ENCODE results near the gene MAP4K4. TPM values are rescaled to one million over a fixed set of nuclear protein-coding genes. Genes with fewer than 3 reads are reported as not detected.

Gene MAP4K4
- total and polyA plus RNA-seq, 2 of the 13 experiments (the other 11 are each of a cell fraction or from before 2014, with no cell fraction given), result 105 to 264 TPM

DNA sequence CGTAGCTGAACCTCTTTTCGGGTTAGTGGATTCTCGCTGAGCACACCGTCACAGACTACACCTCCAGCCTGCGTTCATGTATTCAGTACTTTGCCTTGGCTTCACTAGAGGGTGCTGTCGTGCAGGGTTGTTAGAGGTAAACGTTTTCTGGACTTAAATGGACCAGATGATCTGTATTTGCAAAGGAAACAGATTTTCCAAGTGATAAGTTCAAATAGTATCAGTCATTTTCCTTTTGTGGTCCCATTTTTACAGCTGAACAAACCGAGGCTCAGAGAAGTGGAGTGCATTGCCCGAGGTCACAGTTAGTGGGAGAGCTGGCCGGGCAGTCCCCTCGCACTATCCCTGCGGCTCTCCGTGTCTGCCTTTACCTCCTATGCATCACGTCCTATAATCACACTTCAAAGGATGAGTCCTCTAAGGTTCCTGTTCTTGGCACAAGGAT lies 125.9 kb downstream of the MAP4K4 start (continued):
- no peak for TF ChIP-seq MZF1 (CRISPR knock-in tag; IDR thresholded peaks at IDR 0.05; ENCODE audit: borderline replicate concordance)
- no peak for TF ChIP-seq ZNF720 (CRISPR knock-in tag; IDR thresholded peaks at IDR 0.05)
- TF ChIP-seq, protein P1, sequence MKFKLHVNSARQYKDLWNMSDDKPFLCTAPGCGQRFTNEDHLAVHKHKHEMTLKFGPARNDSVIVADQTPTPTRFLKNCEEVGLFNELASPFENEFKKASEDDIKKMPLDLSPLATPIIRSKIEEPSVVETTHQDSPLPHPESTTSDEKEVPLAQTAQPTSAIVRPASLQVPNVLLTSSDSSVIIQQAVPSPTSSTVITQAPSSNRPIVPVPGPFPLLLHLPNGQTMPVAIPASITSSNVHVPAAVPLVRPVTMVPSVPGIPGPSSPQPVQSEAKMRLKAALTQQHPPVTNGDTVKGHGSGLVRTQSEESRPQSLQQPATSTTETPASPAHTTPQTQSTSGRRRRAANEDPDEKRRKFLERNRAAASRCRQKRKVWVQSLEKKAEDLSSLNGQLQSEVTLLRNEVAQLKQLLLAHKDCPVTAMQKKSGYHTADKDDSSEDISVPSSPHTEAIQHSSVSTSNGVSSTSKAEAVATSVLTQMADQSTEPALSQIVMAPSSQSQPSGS (CRISPR knock-in tag; IDR thresholded peaks at IDR 0.05), result no peak
- TF ChIP-seq, protein P2, sequence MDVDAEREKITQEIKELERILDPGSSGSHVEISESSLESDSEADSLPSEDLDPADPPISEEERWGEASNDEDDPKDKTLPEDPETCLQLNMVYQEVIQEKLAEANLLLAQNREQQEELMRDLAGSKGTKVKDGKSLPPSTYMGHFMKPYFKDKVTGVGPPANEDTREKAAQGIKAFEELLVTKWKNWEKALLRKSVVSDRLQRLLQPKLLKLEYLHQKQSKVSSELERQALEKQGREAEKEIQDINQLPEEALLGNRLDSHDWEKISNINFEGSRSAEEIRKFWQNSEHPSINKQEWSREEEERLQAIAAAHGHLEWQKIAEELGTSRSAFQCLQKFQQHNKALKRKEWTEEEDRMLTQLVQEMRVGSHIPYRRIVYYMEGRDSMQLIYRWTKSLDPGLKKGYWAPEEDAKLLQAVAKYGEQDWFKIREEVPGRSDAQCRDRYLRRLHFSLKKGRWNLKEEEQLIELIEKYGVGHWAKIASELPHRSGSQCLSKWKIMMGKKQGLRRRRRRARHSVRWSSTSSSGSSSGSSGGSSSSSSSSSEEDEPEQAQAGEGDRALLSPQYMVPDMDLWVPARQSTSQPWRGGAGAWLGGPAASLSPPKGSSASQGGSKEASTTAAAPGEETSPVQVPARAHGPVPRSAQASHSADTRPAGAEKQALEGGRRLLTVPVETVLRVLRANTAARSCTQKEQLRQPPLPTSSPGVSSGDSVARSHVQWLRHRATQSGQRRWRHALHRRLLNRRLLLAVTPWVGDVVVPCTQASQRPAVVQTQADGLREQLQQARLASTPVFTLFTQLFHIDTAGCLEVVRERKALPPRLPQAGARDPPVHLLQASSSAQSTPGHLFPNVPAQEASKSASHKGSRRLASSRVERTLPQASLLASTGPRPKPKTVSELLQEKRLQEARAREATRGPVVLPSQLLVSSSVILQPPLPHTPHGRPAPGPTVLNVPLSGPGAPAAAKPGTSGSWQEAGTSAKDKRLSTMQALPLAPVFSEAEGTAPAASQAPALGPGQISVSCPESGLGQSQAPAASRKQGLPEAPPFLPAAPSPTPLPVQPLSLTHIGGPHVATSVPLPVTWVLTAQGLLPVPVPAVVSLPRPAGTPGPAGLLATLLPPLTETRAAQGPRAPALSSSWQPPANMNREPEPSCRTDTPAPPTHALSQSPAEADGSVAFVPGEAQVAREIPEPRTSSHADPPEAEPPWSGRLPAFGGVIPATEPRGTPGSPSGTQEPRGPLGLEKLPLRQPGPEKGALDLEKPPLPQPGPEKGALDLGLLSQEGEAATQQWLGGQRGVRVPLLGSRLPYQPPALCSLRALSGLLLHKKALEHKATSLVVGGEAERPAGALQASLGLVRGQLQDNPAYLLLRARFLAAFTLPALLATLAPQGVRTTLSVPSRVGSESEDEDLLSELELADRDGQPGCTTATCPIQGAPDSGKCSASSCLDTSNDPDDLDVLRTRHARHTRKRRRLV (CRISPR knock-in tag; IDR thresholded peaks at IDR 0.05), result no peak
- no peak for TF ChIP-seq ZNF615 (CRISPR knock-in tag; IDR thresholded peaks at IDR 0.05; ENCODE audit: borderline replicate concordance)
- TF ChIP-seq FOXK1 (CRISPR knock-in tag; IDR thresholded peaks at IDR 0.05; ENCODE audit: borderline replicate concordance, low read depth), result peak; percentile 36; the same call in 1 of the 2 replicates
- TF ChIP-seq RAD21 (CRISPR knock-in tag; IDR thresholded peaks at IDR 0.05), result peak; percentile 47; the same call in 1 of the 2 replicates
- TF ChIP-seq ZNF782 (CRISPR knock-in tag; IDR thresholded peaks at IDR 0.05; ENCODE audit: borderline replicate concordance), result no peak
- no peak for TF ChIP-seq ZNF263 (CRISPR knock-in tag; IDR thresholded peaks at IDR 0.05)
- TF ChIP-seq SAP130 (CRISPR knock-in tag; IDR thresholded peaks at IDR 0.05; ENCODE audit: low read depth), result peak; percentile 26; the same call in 1 of the 2 replicates
- no peak; the same call in 1 of the 2 replicates for TF ChIP-seq ZNF598 (CRISPR knock-in tag; IDR thresholded peaks at IDR 0.05; ENCODE audit: borderline replicate concordance)
- TF ChIP-seq, protein P3, sequence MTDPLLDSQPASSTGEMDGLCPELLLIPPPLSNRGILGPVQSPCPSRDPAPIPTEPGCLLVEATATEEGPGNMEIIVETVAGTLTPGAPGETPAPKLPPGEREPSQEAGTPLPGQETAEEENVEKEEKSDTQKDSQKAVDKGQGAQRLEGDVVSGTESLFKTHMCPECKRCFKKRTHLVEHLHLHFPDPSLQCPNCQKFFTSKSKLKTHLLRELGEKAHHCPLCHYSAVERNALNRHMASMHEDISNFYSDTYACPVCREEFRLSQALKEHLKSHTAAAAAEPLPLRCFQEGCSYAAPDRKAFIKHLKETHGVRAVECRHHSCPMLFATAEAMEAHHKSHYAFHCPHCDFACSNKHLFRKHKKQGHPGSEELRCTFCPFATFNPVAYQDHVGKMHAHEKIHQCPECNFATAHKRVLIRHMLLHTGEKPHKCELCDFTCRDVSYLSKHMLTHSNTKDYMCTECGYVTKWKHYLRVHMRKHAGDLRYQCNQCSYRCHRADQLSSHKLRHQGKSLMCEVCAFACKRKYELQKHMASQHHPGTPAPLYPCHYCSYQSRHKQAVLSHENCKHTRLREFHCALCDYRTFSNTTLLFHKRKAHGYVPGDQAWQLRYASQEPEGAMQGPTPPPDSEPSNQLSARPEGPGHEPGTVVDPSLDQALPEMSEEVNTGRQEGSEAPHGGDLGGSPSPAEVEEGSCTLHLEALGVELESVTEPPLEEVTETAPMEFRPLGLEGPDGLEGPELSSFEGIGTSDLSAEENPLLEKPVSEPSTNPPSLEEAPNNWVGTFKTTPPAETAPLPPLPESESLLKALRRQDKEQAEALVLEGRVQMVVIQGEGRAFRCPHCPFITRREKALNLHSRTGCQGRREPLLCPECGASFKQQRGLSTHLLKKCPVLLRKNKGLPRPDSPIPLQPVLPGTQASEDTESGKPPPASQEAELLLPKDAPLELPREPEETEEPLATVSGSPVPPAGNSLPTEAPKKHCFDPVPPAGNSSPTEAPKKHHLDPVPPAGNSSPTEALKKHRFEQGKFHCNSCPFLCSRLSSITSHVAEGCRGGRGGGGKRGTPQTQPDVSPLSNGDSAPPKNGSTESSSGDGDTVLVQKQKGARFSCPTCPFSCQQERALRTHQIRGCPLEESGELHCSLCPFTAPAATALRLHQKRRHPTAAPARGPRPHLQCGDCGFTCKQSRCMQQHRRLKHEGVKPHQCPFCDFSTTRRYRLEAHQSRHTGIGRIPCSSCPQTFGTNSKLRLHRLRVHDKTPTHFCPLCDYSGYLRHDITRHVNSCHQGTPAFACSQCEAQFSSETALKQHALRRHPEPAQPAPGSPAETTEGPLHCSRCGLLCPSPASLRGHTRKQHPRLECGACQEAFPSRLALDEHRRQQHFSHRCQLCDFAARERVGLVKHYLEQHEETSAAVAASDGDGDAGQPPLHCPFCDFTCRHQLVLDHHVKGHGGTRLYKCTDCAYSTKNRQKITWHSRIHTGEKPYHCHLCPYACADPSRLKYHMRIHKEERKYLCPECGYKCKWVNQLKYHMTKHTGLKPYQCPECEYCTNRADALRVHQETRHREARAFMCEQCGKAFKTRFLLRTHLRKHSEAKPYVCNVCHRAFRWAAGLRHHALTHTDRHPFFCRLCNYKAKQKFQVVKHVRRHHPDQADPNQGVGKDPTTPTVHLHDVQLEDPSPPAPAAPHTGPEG (CRISPR knock-in tag; IDR thresholded peaks at IDR 0.05), result no peak
- TF ChIP-seq, protein P4, sequence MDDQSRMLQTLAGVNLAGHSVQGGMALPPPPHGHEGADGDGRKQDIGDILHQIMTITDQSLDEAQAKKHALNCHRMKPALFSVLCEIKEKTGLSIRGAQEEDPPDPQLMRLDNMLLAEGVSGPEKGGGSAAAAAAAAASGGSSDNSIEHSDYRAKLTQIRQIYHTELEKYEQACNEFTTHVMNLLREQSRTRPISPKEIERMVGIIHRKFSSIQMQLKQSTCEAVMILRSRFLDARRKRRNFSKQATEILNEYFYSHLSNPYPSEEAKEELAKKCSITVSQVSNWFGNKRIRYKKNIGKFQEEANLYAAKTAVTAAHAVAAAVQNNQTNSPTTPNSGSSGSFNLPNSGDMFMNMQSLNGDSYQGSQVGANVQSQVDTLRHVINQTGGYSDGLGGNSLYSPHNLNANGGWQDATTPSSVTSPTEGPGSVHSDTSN (CRISPR knock-in tag; IDR thresholded peaks at IDR 0.05; ENCODE audit: borderline replicate concordance), result no peak
- no peak for TF ChIP-seq ZNF326 (CRISPR knock-in tag; IDR thresholded peaks at IDR 0.05; ENCODE audit: borderline replicate concordance)
- 0 out of 2 replicates have a peak, but pooled peaks have one; percentile 11 for TF ChIP-seq NR2F6 (IDR thresholded peaks at IDR 0.05)
- no peak for TF ChIP-seq NR2F6 (CRISPR knock-in tag; IDR thresholded peaks at IDR 0.05)
